GM19043 (cell line): ENCODE data around the gene POLR1D.
A peak's percentile ranks its signal among the peaks of the same experiment; 100 is the strongest.
"Not testable (repeated sequence)": the region's sequence is repeated elsewhere in the genome, so short reads cannot be mapped to it uniquely, and the experiment has no call there.

Source experiments
- ATAC-seq: cut with Tn5 transposase; IDR thresholded peaks from one replicate; pipeline ENCODE4 v1.9.1; 2021; ENCODE audit warnings: low read depth; ENCODE audit not compliant: unreplicated experiment

Gene POLR1D

DNA sequence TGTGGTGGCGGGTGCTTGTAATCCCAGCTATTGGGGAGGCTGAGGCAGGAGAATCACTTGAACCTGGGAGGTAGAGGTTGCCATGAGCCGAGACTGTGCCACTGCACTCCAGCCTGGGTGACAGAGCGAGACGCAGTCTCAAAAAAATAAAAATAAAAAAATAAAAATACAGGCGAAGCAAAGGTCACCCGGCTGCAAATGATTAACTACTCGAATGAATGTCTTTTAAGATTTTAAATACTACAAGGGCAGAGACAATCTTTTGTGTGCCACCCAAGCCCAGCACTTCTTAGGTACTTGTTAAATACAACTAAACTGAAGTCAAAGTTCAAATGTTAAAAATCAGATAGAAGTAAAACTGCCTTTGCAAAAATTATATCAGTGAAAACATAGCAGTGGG lies 8.1 kb upstream of the POLR1D start:
- no peak for ATAC-seq

DNA sequence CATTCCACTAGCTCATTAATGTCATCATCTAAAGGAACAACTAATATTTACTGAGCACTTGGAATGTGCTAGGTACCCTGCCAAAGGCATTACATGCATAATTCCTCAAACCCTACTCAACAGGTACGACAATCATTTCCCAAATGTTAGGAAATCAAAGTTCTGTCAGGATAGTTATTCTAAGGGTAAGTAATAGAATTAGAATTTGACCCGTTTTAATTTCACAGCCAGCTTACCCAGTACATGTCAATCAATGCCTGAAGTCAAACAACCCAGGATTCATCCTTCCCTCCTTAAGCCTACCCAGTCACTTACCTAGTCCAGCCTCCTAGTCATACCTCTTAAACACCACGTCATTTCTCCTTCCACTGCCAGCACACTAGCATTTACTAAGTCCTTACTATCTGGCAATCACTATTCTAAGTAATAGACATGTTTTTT lies 3.8 kb upstream of the POLR1D start:
- no peak for ATAC-seq

DNA sequence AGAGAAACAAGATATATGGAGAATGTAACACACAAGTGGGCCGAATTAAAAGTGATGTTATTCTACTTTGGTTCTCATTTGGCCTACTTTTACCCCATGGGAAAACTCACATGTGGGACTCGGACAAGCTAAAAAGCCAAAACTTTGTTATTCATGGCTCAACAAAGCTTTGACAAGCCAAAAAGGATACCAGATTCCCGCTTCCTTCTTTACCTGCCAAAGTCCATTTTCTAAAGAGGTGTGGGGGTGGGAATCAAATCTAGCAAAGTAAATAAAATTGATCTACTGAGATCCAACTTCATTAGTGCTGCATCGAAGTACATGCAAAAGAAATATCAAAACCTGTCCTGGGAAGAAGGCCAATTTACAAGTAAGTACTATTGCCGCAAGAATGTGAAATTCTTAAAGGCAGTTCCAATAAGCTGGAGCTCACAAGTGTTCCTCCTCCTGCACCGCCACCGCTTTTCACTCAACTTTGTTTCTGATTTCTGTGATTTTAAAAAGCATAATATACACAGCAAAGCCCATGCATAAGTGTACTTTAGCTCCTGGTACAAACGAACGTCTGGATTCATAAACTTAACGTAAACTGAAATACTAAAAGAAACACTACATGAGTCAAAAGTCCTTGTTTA lies 2.5 kb upstream of the POLR1D start:
- ATAC-seq: no peak

DNA sequence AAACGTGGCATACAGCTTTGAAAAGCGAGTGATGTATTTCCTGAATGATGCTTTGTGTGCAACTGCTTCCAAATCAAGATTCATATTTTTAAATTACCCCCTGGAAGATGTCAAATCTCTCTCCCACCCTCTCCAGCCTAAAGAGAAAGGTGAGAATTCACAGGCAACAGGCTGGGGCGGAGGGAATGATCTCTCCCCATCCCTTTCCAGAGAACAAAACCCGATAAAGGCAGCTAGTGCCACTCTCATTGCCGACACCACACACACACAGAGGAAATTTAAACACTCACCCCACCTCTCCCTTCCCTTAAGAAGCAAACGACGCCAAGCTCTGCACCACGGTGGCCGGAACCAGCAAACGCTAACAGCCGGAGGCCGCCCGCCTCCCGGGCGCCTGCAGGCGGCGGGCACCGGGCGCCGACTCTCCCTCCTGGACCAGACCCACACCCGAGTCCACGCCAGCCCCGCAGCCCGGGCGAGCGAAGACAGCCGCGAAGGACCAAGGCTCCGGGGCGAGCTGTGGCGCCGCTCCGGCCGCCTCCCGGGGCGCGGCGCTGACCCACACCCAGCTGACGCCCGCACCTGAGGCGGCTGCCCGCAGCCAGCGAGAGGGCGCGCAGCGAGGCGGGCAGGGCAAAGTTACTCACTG lies 1.8 kb upstream of the POLR1D start:
- ATAC-seq: peak; percentile 19

DNA sequence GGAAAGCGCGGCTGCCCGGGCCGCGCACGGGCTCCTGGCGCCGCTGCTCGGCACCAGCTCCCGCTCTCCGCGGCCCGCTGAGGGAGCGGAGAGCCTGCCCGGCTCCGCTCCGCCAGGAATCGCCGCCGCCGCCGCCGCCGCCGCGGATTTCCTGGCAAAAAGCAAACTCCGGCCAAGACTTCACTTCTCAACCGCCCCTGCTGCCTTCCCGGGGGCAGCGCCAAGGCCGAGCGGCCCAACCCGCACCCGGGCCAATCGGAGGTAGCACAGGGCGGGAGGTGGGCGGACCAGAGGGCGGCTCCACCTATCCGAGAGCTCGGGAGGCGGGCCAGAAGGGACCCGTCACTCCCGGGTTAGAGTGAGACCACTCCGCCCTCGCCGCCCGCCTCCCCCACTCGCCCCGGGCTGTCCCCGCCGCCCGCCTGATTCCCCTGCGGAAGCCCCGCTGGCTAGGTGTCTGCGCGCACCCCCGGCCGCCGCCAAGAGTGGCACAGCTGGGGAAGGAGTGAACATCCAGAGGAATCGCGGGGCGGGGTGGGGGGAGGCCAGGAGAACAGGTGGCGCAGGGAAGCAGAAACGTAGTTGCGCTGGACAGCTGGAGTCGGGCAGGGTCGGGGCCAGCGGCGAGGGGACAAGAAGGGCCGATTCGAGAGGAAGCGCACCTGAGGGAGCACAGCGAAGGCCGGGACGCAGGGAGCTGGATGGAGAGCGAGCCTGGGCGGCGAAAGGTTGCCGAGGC lies 1.1 kb upstream of the POLR1D start, which contains the start of gene LNX2:
TSS of gene LNX2 (minus strand) at position 153 of the 739 bp plus-strand sequence. CDS start 38,826 bp downstream, outside the sequence.
- peak; percentile 88 for ATAC-seq

DNA sequence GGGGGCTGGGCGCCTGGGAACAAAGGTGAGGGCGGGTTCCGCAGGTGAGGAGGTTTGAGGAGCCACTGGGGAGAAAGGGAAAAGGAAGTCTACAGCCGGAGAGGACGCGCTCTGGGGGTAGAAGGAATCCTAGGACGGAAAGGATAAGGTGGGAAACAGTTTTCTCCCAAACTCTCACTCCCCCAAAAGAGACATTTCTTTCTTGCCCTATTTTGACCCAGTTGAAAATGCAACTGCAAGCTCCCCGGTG lies 651 bp upstream of the POLR1D start:
- ATAC-seq: no peak

DNA sequence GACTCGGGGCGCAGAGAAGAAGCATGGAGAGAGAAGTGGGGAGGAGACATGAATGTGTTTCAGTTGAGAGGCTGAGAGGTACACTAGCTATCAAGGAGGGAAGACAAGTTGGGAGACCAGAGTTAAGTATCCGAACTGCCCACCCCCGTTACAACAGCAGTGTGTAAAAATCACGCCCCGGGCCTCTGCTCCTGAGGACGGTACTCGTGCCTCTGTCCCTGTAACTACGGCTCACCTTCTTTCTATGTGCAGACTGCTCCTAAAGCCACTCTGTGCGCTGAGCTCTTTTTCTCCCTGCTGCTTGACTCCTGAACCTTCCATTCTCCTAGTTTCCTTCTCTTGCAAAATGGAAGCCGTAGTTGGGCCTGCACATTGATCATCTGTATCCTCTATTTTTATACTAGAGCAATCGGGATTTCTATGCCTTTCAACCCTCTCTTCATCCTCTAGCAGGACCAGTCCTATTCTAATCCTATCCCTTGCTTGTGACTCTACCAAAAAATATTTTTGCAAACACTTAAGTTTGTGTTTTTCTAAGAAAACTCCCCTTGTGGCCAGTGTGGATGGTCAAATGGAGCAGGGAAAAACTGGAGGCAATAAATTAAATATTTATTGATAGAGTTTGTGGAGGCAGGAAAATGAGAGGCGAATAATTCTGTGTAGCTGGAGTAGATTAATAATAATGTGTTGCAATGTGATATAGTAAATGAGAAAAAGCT lies 569 bp downstream of the POLR1D start:
- no peak for ATAC-seq

DNA sequence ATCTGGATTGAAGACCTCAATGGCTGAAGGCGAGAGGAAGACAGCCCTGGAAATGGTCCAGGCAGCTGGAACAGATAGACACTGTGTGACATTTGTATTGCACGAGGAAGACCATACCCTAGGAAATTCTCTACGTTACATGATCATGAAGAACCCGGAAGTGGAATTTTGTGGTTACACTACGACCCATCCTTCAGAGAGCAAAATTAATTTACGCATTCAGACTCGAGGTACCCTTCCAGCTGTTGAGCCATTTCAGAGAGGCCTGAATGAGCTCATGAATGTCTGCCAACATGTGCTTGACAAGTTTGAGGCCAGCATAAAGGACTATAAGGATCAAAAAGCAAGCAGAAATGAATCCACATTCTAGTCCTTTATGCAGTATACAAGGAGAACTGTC lies 1.2 kb downstream of the POLR1D start:
- ATAC-seq: no peak

DNA sequence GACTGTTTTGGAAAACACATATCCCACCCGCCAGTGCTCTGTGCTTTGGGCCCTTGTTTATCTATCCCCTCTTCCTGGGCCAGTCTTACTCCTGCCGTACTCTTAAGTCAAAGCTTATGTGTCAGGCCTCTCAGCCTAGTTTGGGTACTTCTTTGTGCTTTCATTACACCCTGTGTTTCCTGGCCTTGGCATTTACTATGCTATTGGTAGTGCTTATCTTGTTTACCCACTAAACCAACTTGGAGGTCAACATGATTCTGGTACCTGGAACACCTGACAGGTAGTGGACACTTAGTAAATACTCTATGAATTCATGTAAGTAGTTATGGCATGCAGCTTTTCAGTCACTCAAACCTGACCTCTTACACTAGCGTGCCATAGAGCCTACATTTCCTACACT lies 2.4 kb downstream of the POLR1D start:
- no peak for ATAC-seq

DNA sequence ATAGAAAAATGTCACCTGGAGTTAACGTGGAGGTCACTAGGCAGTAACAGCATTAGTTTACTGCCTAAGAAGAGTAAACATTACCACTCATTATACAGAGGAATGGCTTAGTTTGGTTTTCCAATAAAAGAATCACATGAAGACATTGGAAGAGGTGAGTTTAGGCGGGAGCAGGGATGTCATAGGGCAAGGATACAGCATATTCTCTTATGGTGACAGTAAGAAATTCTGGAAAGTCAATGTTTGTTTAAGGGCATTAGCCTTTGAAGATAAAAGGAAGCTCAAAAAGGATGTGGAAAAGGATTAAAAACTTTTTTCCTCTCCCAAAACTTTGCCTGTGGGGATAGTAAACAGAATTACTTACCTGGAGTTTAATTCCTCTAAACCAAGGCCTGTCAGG lies 4.1 kb downstream of the POLR1D start:
- no peak for ATAC-seq

DNA sequence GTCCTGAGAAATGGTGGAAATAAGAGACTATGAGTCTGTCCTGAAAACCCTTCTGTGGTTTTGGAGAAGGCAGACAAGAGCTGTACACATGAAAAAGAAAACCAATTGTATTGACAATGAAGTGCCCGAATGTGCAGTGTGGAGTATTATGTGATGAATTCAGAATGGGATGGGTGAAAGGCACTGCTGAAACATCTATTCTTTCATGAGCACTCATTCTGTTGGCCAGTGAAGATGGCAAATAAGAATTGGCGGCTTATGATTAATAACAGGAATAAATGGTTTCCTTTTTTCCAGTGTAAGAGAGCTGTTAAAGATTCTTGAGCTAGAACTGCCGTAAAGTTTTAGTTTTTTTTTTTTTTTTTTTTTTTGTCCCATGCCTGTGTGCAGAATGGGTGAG lies 5.7 kb downstream of the POLR1D start:
- no peak for ATAC-seq

DNA sequence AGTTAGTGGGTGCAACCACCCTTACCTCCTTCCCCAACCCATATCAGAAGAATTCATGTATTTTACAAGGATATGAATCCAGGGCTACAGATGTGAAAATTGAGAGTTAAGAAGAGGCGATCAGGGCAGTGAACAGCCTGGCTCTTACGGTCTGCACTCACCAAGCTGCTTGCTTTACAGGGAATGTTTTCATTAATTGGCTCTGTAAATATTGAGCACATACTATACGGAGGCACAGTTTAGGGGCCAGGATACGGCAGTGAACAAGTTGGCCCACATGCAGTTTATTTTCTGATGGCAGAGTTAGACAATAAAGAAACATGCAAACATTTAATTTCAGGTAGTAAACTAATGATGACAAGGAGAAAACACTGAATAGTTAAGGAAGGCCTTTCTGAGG lies 6.4 kb downstream of the POLR1D start:
- ATAC-seq: no peak

DNA sequence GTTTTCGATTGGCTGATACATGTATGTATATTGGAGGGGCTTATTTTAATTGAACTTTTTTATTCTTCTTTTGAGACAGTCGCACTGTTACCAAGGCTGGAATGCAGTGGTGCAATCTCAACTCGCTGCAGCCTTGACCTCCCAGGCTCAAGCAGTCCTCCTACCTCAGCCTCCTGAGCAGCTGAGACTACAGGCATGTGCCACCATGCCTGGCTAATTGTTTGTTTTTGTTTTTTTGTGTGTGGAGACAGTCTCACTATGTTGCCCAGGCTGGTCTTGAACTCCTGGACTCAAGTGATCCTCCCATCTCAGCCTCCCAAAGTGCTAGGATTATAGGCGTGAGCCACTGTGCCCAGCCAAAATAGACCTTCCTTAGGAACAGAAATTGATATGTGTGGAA lies 7.1 kb downstream of the POLR1D start:
- not testable (repeated sequence) for ATAC-seq

DNA sequence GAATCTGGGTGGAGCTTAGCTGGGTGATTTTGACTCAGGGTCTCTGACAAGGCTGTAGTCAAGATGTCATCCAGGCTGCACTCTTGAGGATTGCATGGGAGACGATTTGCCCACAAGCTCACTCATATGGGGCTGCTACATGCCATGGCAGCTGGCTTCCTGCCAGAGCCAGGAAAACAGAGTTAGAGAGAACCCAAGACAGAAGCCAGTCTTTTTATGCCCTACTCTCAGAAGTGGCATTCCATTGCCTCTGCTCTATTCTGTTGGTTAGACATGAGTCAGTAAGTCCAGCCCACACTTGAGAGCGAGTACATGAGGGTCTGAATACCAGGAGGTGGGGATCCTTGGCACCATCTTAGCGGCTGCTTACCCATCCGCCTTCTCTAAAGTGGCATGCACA lies 9.5 kb downstream of the POLR1D start:
- ATAC-seq: no peak

DNA sequence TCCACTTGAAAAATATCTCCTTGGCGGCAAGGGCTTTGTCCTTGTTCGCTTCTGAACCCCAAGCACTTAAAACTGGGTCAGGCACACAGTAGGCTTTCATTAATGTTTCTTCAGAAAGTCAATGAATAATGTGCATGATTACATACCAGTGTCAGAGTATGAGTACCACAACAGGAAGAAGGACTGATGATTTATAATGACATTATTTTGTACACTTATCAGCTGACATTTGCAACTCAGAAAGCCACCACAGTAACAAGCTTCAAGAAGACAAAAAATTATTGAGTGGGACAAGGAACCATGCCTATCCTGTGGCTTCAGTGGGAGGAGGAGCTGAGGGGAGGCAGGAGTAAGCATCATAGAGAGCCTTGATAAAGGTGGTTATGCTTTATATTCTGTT lies 10.0 kb downstream of the POLR1D start:
- ATAC-seq: no peak

DNA sequence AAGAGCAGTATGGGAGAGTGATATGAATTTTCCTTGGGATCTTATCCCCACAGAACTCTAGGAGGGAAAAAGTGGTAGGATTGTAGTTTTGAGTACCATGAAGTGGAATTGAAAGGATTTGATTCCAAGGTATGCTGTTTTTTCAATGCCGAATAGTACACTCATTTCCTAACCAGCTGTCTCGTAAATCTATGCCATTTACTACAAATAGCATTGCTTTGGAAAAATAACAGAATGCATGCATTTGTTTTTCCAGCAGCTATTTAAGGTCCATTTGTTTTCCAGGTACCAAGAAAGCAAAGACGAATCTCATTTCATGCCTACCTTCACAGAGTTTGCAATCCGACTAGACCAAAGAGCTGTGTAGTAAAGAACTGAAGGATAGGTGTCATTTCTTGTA lies 10.5 kb downstream of the POLR1D start:
- ATAC-seq: no peak

DNA sequence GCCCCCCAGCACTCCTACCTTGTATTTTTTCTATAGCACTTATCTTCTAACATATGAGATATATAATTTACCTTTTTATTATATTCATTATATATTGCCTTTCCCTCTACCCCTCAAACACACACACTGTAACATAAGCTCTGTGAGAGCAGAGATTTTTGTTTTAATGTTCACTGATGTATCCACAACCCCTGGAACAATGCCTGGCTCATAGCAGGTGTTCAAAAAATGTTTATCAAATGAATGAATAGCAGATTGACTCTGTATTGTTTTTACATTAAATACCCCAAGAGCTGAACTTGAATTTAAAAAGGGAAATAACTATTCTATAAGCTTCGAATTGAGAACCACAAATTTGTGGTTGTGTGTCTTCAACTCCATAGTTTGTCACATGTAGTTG lies 11.0 kb downstream of the POLR1D start:
- no peak for ATAC-seq

DNA sequence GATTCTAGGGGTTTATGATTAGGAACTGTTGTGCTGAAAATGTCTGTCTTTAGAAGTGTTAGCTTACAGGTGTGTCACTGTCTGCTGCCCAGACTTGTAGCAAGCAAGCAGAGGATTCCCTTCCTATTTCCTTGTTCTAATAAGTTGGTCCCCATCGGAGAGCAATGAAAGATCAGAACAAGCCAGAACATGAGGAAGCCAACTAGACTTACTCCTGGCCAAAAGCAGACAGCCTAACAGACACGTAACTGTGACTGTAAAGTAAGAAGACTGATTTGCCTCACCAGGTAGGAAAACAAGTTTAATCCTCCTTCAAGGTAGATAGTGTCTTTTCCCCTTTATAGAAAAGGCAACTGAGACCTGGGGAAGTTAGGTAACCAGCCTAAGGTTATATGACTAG lies 12.5 kb downstream of the POLR1D start:
- ATAC-seq: no peak

DNA sequence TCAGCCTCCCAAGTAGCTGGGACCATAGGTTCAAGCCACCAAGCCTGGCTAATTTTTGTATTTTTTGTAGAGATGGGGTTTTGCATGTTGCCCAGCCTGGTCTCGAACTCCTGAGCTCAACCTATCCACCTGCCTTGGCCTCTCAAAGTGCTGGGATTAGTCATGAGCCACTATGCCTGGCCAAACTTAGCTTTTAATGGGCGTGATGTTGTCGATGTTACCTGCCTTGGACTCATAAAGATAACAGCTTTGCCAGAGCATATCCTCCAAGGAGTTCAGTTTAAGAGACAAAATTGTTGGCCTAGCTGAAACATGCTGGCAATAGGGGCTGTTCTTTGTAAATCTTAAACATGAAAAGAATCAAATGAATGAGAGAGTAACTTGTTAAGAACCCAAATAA lies 13.1 kb downstream of the POLR1D start:
- no peak for ATAC-seq

DNA sequence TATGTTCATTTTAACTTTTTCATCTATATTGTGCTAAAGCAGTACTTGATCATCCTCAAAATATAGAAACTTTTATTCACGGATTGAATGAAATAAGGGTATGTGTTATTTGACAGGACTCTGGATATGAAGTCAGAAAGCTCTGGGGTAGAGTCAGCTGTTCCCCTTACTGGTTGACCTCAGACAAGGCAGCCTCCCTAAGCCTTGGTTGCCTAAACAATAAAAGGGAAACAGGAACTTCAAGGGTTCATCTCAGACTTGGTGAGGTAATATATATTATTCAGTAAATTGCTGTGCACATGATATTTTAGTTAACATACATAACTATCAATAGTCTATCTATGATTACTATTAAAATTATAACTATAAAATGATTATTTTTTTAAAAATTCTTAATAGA lies 13.6 kb downstream of the POLR1D start:
- ATAC-seq: no peak

DNA sequence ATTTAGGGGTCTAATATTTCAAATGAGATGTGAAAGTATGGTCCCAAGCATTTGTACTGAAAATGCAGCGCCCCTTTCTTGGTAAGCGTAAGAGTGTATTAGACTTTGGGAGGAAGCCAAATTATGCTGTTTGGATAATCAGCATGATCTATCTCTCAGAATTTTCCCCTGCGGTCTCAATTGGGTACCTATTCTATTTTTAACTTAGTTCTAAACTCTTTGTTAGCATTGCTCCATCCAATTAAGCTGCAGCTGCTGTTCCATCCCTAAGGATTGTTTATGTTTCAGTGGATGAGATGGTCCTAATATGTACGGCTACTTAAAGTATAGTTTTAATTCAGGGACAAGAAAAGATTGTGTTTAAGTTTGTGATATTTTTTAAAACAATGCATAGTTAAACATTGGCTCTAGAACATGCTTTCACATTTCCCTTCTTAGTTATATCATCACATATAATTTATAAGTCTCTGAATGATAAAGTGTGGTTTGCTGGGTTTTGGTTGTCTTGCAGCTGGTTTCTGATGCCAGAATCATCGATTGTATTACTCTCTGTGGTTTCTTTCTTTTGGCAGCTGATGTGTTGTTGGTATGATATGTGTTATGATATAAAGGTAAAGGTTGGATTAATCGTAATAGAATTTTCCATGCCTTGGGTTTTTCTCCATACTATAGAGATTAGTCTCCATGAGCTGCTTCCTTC lies 15.0 kb downstream of the POLR1D start:
- no peak for ATAC-seq
